ENCODE results near the gene C1QB. TPM values are rescaled to one million over a fixed set of nuclear protein-coding genes. Genes with fewer than 3 reads are reported as not detected.

Gene C1QB, protein sequence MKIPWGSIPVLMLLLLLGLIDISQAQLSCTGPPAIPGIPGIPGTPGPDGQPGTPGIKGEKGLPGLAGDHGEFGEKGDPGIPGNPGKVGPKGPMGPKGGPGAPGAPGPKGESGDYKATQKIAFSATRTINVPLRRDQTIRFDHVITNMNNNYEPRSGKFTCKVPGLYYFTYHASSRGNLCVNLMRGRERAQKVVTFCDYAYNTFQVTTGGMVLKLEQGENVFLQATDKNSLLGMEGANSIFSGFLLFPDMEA
- total RNA-seq (2022; extraction: Qiagen RNA extraction; ENCODE audit: low read depth): not detected in 5 replicates

DNA sequence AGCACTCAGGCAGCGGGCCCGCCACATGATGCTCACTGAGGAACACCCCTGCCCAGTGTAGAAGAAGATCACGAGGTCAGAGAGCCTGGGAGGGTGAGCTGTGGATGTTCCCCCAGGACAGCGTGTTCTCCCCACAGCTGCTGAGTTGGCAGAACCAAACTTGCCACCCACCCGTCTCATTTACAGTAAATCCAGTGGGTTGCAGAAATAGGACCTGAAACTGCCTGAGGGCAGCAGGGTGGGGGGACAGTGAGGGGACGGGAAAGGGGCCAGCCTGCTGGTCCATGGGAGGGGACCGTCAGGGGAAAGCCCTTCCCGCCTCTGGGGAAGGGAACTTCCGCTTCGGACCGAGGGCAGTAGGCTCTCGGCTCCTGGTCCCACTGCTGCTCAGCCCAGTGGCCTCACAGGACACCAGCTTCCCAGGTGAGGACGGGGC lies at the start of gene C1QB:
Gene C1QB, plus strand, starts transcription at position 356 of the 436 bp plus-strand sequence. CDS start 6,227 bp downstream, outside the sequence.

DNA sequence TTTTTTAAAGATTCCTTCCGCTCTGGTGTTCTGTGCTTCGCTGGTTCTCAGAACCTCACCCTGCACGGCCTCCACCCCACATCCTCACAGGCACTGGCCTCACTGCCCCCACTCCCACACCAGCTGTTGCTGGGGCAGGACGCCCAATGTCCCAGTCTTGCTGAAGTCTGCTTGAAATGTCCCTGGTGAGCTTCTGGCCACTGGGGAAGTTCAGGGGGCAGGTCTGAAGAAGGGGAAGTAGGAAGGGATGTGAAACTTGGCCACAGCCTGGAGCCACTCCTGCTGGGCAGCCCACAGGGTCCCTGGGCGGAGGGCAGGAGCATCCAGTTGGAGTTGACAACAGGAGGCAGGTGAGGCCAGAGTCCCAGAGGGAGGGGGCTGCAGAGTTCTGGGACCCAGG lies 16.7 kb upstream of the C1QB start, which contains the start of gene C1QA:
Gene C1QA, plus strand, starts transcription at position 276 of the 400 bp plus-strand sequence. CDS start 989 bp downstream, outside the sequence.

DNA sequence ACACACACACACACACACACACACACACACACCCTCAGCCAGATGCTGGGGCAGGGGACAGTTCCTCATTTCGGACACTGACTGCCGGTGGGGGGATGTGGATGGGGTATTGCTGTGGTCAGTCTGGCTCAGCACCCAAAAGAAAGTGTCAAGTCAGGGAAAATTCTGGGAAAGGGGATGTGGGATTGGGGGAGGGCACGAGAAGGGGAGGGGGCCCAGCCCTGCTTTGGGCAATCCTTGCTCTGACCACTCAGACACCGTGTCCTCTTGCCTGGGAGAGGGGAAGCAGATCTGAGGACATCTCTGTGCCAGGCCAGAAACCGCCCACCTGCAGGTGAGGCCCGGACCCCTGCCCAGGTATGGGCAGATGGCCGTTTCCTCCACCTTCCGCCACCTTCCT lies 9.7 kb upstream of the C1QB start, which contains the start of gene C1QC:
Gene C1QC, plus strand, starts transcription at position 253 of the 400 bp plus-strand sequence. CDS start 391 bp downstream, outside the sequence.

DNA sequence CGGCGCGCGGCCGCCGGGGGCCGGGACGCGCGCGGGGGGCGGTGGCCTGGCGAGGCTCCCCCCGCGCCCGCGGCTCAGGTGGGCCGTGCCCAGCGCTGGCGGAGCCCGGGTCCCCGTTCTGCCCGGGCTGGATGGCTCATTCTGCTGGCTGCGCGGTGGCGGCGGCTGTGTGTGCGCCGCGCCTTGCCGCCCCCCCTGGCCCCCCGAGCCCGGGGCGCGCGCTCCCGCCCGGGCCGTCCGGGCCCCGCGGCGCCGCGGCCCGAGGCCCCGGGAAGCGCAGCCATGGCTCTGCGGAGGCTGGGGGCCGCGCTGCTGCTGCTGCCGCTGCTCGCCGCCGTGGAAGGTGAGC lies 57.6 kb downstream of the C1QB start, which contains the start of gene EPHB2:
Gene EPHB2, plus strand, starts transcription at position 139 of the 349 bp plus-strand sequence. Its CDS starts 144 bp downstream, at position 283.

Other genes with a start within 250 kb of the C1QB start
- 4.0 to 5.8 TPM (median 5.3 TPM) in 5 replicates for gene ZBTB40, start 201.4 kb upstream of the C1QB start, total RNA-seq (2022; extraction: Qiagen RNA extraction; ENCODE audit: low read depth)
- gene EPHA8, start 89.7 kb upstream of the C1QB start, total RNA-seq (2022; extraction: Qiagen RNA extraction; ENCODE audit: low read depth): 0.02 to 0.06 TPM (median 0.05 TPM) in 3 of 5 replicates, not detected in the others
- gene C1QA, start 16.6 kb upstream of the C1QB start, total RNA-seq (2022; extraction: Qiagen RNA extraction; ENCODE audit: low read depth): not detected in 5 replicates
- gene C1QC, start 9.6 kb upstream of the C1QB start, total RNA-seq (2022; extraction: Qiagen RNA extraction; ENCODE audit: low read depth): not detected in 5 replicates
- 29.6 to 56.9 TPM (median 45.9 TPM) in 5 replicates for gene EPHB2, start 57.6 kb downstream of the C1QB start, total RNA-seq (2022; extraction: Qiagen RNA extraction; ENCODE audit: low read depth)

All from A549 treated with ZK216348 at 1 μM for 4 hours (cell line).